Keratinocyte (primary cell): ENCODE measurements around the gene CENPQ. TPM values are rescaled to one million over a fixed set of nuclear protein-coding genes. Genes with fewer than 3 reads are reported as not detected.

Experiments used
- DNase-seq: peaks from one replicate; pipeline ENCODE4 v3.0.0-alpha.2; 2011; ENCODE audit warnings: low read depth, missing footprints, low spot score
- FAIRE-seq: peaks from 2 replicates; lab custom pipeline; 2011; peaks lifted over from hg19 to GRCh38; lab: Jason Lieb, UNC
- H2AFZ ChIP-seq: 2 replicates; pipeline ENCODE4 v1.6.0; 2012; ENCODE audit warnings: low read length, control low read depth, inconsistent platforms; ENCODE audit not compliant: control insufficient read depth
- H3K27ac ChIP-seq: 2 replicates; pipeline ENCODE4 v1.5.1; 2011; ENCODE audit warnings: low read length; ENCODE audit not compliant: control insufficient read depth, insufficient read depth
- H3K27me3 ChIP-seq: 3 replicates; pipeline ENCODE4 v1.6.0; 2011; ENCODE audit warnings: low read length; ENCODE audit not compliant: control insufficient read depth, insufficient read depth; ENCODE audit errors: extremely low read depth
- H3K36me3 ChIP-seq, 2 experiments: 2 replicates in 1 of 2; 3 replicates in 1 of 2; pipeline ENCODE4 v1.5.1; 2011; ENCODE audit warnings: low read length in 2 of 2, mild to moderate bottlenecking in 1 of 2; ENCODE audit not compliant: control insufficient read depth in 2 of 2, insufficient read depth in 2 of 2; ENCODE audit errors: extremely low read depth in 1 of 2
- H3K4me1 ChIP-seq: 3 replicates; pipeline ENCODE4 v1.5.1; 2011; ENCODE audit warnings: low read length; ENCODE audit not compliant: control insufficient read depth, insufficient read depth; ENCODE audit errors: extremely low read depth
- H3K4me2 ChIP-seq: 3 replicates; pipeline ENCODE4 v1.6.0; 2011; ENCODE audit warnings: low read depth, low read length; ENCODE audit not compliant: control insufficient read depth, insufficient read depth; ENCODE audit errors: extremely low read depth
- H3K4me3 ChIP-seq, 3 experiments: fragments of 200-600 bp in 1 of 3; sonication (generic) in 1 of 3; 2 replicates in 2 of 3; 3 replicates in 1 of 3; pipeline ENCODE4 v1.5.1; 2011 to 2016; ENCODE audit warnings: low read length in 3 of 3, mild to moderate bottlenecking in 3 of 3, control low read depth in 2 of 3, inconsistent platforms in 1 of 3, low read depth in 1 of 3, mixed read lengths in 1 of 3, mixed run types in 1 of 3, moderate library complexity in 1 of 3; ENCODE audit not compliant: control insufficient read depth in 2 of 3, insufficient read depth in 2 of 3; ENCODE audit errors: extremely low read depth in 1 of 3
- H3K79me2 ChIP-seq: 2 replicates; pipeline ENCODE4 v1.6.0; 2012; ENCODE audit warnings: low read length; ENCODE audit not compliant: control insufficient read depth, insufficient read depth
- H3K9ac ChIP-seq: 3 replicates; pipeline ENCODE4 v1.6.0; 2011; ENCODE audit warnings: low read length; ENCODE audit not compliant: control insufficient read depth, insufficient read depth; ENCODE audit errors: extremely low read depth
- H3K9me1 ChIP-seq: 3 replicates; pipeline ENCODE4 v1.6.0; 2011; ENCODE audit warnings: low read length; ENCODE audit not compliant: control insufficient read depth, insufficient read depth; ENCODE audit errors: extremely low read depth
- H3K9me3 ChIP-seq: 2 replicates; pipeline ENCODE4 v1.5.1; 2012; ENCODE audit warnings: low read depth, low read length; ENCODE audit not compliant: control insufficient read depth
- H4K20me1 ChIP-seq: 3 replicates; pipeline ENCODE4 v1.6.0; 2011; ENCODE audit warnings: low read length; ENCODE audit not compliant: control insufficient read depth, insufficient read depth; ENCODE audit errors: extremely low read depth
- CTCF ChIP-seq, 3 experiments: IDR thresholded peaks in 1 of 3; conservative IDR thresholded peaks in 1 of 3; optimal IDR thresholded peaks in 1 of 3; 2 replicates in 2 of 3; 3 replicates in 1 of 3; pipeline versions ENCODE3 to v1.5.1; 2011; ENCODE audit warnings: low read length in 3 of 3, mild to moderate bottlenecking in 3 of 3, moderate library complexity in 2 of 3, control low read depth in 1 of 3, inconsistent platforms in 1 of 3; ENCODE audit not compliant: insufficient read depth in 2 of 3; ENCODE audit errors: extremely low read depth in 1 of 3
- EZH2 ChIP-seq: IDR thresholded peaks from one replicate; pipeline ENCODE4 v1.6.1; 2012; ENCODE audit warnings: inconsistent platforms, mild to moderate bottlenecking, low read length, moderate library complexity
- dilution Hi-C: fragments of 300-500 bp; cut with MboI; formaldehyde crosslinking; loops from one replicate; pipeline ENCODE4 v1.7.0; 2020; ENCODE audit warnings: low sequenced_read_pairs; ENCODE audit not compliant: extremely low pct_ligation_motif_present
- polyA plus RNA-seq, 5 experiments: library from polyadenylated mRNA; depleted of rRNA in 3 of 5; stranded (reverse) in 3 of 5; stranded (forward) in 1 of 5; unstranded in 1 of 5; fragments of >200 nt; gene quantifications; 1 replicate in 1 of 5; 2 replicates in 3 of 5; 3 replicates in 1 of 5; pipeline versions ENCODE4 v1.2.1 to v1.2.3, GENCODE V29; 2011 to 2012; ENCODE audit warnings: missing spikeins in 2 of 5, low read depth in 1 of 5, low replicate concordance in 1 of 5

Gene CENPQ
- polyA plus RNA-seq, 1 donor (not counting 4 experiments of a cell fraction or from before 2014, with no cell fraction given): 7.5 TPM

DNA sequence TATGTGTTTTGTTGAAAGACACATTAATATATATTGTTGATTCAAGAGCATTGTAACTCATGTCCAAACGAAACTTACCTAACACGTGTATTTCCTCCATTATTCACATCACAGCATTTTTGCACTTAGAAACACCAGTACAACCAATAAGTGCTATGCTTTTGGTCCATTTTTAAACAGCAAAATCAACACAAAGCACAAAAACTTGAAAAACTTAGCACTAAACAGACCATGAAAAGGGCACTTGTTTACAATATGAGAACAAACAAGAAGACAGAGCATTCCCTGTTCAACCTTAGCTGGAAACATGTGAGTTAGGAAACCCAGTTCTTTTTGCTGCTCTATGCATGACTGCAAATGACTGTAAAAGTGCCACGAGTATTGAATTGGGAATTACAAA is 46.2 kb downstream of the CENPQ start:
- no peak overlapping the region for H2AFZ ChIP-seq
- no peak overlapping the region for H3K27ac ChIP-seq
- no peak overlapping the region for H3K4me2 ChIP-seq
- H3K79me2 ChIP-seq: no peaks in the 10 kb centered on the region
- H3K9me3 ChIP-seq: no peaks in the 10 kb centered on the region
- no peak overlapping the region for H3K9ac ChIP-seq
- no peaks in the 10 kb centered on the region for H3K9me1 ChIP-seq
- no peak for DNase-seq
- peaks cover under 1% of the 10 kb centered on the region for H3K4me1 ChIP-seq
- no peak for FAIRE-seq
- H4K20me1 ChIP-seq: no peaks in the 10 kb centered on the region
- dilution Hi-C loops: no loop called here
- TF ChIP-seq EZH2: no peak
- TF ChIP-seq CTCF (optimal IDR thresholded peaks at IDR 0.05 in 1 of 3, IDR thresholded peaks at IDR 0.05 in 1 of 3, conservative IDR thresholded peaks at IDR 0.05 in 1 of 3; ENCODE audit: extremely low read depth in 1 of 3, insufficient read depth in 2 of 3, low read length in 3 of 3): no peak
- H3K27me3 ChIP-seq: no peaks in the 10 kb centered on the region
- H3K36me3 ChIP-seq: no peaks in the 10 kb centered on the region
- H3K4me3 ChIP-seq: no peak overlapping the region

GRCh38 chr6:49513153-49513989 is 50.2 kb downstream of the CENPQ start:
- TF ChIP-seq EZH2 (no peak), CTCF (optimal IDR thresholded peaks at IDR 0.05 in 1 of 3, IDR thresholded peaks at IDR 0.05 in 1 of 3, conservative IDR thresholded peaks at IDR 0.05 in 1 of 3; ENCODE audit: extremely low read depth in 1 of 3, insufficient read depth in 2 of 3, low read length in 3 of 3) (no peak)
- FAIRE-seq (no peak), DNase-seq (no peak)
- H3K4me2 ChIP-seq: no peak overlapping the region
- no peaks in the 10 kb centered on the region for H3K27me3 ChIP-seq
- dilution Hi-C loops: no loop called here
- H3K4me1 ChIP-seq: no peaks in the 10 kb centered on the region
- H2AFZ ChIP-seq: no peak overlapping the region
- H3K9ac ChIP-seq: no peak overlapping the region
- H3K9me3 ChIP-seq: no peaks in the 10 kb centered on the region
- no peaks in the 10 kb centered on the region for H3K36me3 ChIP-seq
- H4K20me1 ChIP-seq: no peaks in the 10 kb centered on the region
- no peak overlapping the region for H3K27ac ChIP-seq
- H3K9me1 ChIP-seq: no peaks in the 10 kb centered on the region
- H3K79me2 ChIP-seq: no peaks in the 10 kb centered on the region
- no peak overlapping the region for H3K4me3 ChIP-seq
